Measurements from ENCODE around the gene CLEC3B.

The CLEC3B gene

DNA sequence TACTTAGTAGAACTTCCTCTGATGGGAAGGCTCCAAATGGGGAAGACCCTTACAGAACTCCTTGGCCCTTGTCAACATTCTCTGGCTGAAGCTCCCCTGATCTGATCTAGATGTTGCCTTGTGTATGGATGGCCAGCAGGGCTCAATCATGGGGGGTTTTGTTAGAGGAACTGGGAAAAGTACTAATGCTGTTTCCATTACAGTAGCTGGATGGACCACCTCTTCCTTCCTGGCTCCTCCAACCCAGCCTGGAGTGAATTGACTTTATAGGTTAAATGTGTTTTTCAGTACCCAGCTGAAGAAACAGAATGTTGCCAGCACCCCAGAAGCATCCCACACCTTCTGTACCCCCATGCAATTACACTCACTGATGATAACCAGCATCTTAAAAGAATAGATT is 22.7 kb upstream of the CLEC3B start:
- TF ChIP-seq AEBP2 (tag by site-specific recombination; IDR thresholded peaks at IDR 0.05; ENCODE audit: borderline replicate concordance) (no peak), TCF7L2 (IDR thresholded peaks at IDR 0.05; ENCODE audit: borderline replicate concordance, low read depth, low read length) (no peak), HOXD13 (CRISPR knock-in tag; IDR thresholded peaks at IDR 0.05; ENCODE audit: borderline replicate concordance) (no peak), ZNF132 (tag by site-specific recombination; IDR thresholded peaks at IDR 0.05; ENCODE audit: borderline replicate concordance) (no peak), ZNF747 (tag by site-specific recombination; IDR thresholded peaks at IDR 0.05) (no peak)
- no peaks in the 10 kb centered on the region for H3K9me3 ChIP-seq (ENCODE audit: control insufficient read depth, insufficient read depth, low read depth, low read length)
- ChIA-PET CTCF (interaction anchor here (0.5 to 0.6 kb wide), 2 partner anchors 59 to 378 kb away, joined by 3 to 4 read pairs; partner anchors contain the start of gene ZNF197), POLR2A (no interaction called here)
- H3K27ac ChIP-seq (ENCODE audit: extremely low read depth, low read depth, low read length) = no peak overlapping the region
- H3K4me1 ChIP-seq (ENCODE audit: control insufficient read depth, insufficient read depth, low read length) = no peaks in the 10 kb centered on the region
- peaks cover 0 to 85% of the 10 kb centered on the region in 2 experiments; a peak in 1 of 3 replicates for H3K36me3 ChIP-seq (ENCODE audit: control insufficient read depth in 2 of 2, insufficient read depth in 1 of 2, low read length in 2 of 2)
- H3K4me3 ChIP-seq (ENCODE audit: low read depth, low read length) = no peak overlapping the region

GRCh38 chr3:45003859-45004258 is 22.2 kb upstream of the CLEC3B start:
- Histone ChIP-seq H3K4me1 (ENCODE audit: control insufficient read depth, insufficient read depth, low read length) (no peaks in the 10 kb centered on the region), H3K4me3 (ENCODE audit: low read depth, low read length) (no peak overlapping the region), H3K36me3 (ENCODE audit: control insufficient read depth in 2 of 2, insufficient read depth in 1 of 2, low read length in 2 of 2) (peaks cover 0 to 85% of the 10 kb centered on the region in 2 experiments; a peak in 1 of 3 replicates), H3K27ac (ENCODE audit: extremely low read depth, low read depth, low read length) (no peak overlapping the region), H3K9me3 (ENCODE audit: control insufficient read depth, insufficient read depth, low read depth, low read length) (no peaks in the 10 kb centered on the region)
- ChIA-PET CTCF (no interaction called here), POLR2A (interaction anchor here (0.7 kb wide), 1 partner anchor 484 kb away, joined by 3 read pairs; no protein-coding TSS in a partner anchor)
- TF ChIP-seq ZNF140 (tag by site-specific recombination; IDR thresholded peaks at IDR 0.05) = no peak
- no peak for TF ChIP-seq ZFP41 (tag by site-specific recombination; IDR thresholded peaks at IDR 0.05; ENCODE audit: borderline replicate concordance)
- no peak for TF ChIP-seq ZNF366 (tag by site-specific recombination; conservative IDR thresholded peaks at IDR 0.05)
- no peak for TF ChIP-seq ZNF211 (tag by site-specific recombination; IDR thresholded peaks at IDR 0.05; ENCODE audit: low read depth)
- no peak for TF ChIP-seq ZNF585B (tag by site-specific recombination; IDR thresholded peaks at IDR 0.05)
- no peak for TF ChIP-seq ZNF423 (tag by site-specific recombination; IDR thresholded peaks at IDR 0.05)
- no peak for TF ChIP-seq ZNF658 (tag by site-specific recombination; IDR thresholded peaks at IDR 0.05)
- no peak for TF ChIP-seq GLIS2 (tag by site-specific recombination; IDR thresholded peaks at IDR 0.05)
- TF ChIP-seq KLF10 (tag by site-specific recombination; IDR thresholded peaks at IDR 0.05) = no peak
- TF ChIP-seq ZNF169 (tag by site-specific recombination; IDR thresholded peaks at IDR 0.05) = no peak
- no peak for TF ChIP-seq ZNF473 (tag by site-specific recombination; IDR thresholded peaks at IDR 0.05)
- no peak for TF ChIP-seq ZNF184 (tag by site-specific recombination; IDR thresholded peaks at IDR 0.05)
- no peak for TF ChIP-seq ZXDB (tag by site-specific recombination; IDR thresholded peaks at IDR 0.05)
- TF ChIP-seq ZNF292 (tag by site-specific recombination; IDR thresholded peaks at IDR 0.05; ENCODE audit: borderline replicate concordance, low read depth) = no peak
- TF ChIP-seq ZNF704 (tag by site-specific recombination; IDR thresholded peaks at IDR 0.05) = no peak
- no peak for TF ChIP-seq ZNF138 (tag by site-specific recombination; IDR thresholded peaks at IDR 0.05; ENCODE audit: borderline replicate concordance)
- no peak for TF ChIP-seq ZBTB7A (tag by site-specific recombination; IDR thresholded peaks at IDR 0.05; ENCODE audit: low read depth)
- no peak for TF ChIP-seq ZNF521 (tag by site-specific recombination; IDR thresholded peaks at IDR 0.05)
- TF ChIP-seq ZNF558 (tag by site-specific recombination; IDR thresholded peaks at IDR 0.05) = no peak
- no peak for TF ChIP-seq ZNF518A (tag by site-specific recombination; conservative IDR thresholded peaks at IDR 0.05; ENCODE audit: low read depth)
